Measurements from ENCODE around the gene TP53I3.

The TP53I3 gene

DNA sequence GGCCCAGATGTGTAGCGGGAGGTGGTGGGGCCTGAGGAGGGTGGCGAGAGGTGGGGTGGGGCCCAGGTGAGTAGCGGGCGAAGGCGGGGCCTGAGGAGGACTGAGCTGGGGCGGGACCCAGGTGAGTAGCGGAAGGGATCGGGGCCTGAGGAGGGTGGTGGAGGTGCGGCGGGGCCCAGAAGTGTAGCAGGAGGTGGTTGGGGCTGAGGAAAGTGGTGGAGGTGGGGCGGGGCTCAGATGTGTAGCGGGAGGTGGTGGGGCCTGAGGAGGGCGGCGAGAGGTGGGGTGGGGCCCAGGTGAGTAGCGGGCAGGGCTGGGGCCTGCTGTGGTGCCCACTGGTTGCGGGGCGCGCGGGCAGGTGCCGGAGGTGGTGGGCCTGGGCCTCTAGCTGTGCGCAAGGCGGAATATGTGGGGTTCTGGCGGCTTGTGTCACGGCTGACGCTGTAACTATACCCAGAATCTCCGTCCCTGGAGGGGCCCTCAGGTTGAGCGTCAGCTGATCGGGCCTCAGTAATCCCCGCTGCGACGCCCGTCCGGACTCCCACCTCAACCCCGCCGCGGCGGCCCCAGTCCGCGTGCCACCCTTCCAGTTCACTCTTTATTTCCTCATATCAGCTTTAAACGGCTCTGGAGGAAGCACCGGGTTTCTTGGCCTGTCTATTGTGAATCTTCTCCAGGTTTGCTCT, 7.6 kb downstream of the TP53I3 start:
- TF ChIP-seq, protein P1, sequence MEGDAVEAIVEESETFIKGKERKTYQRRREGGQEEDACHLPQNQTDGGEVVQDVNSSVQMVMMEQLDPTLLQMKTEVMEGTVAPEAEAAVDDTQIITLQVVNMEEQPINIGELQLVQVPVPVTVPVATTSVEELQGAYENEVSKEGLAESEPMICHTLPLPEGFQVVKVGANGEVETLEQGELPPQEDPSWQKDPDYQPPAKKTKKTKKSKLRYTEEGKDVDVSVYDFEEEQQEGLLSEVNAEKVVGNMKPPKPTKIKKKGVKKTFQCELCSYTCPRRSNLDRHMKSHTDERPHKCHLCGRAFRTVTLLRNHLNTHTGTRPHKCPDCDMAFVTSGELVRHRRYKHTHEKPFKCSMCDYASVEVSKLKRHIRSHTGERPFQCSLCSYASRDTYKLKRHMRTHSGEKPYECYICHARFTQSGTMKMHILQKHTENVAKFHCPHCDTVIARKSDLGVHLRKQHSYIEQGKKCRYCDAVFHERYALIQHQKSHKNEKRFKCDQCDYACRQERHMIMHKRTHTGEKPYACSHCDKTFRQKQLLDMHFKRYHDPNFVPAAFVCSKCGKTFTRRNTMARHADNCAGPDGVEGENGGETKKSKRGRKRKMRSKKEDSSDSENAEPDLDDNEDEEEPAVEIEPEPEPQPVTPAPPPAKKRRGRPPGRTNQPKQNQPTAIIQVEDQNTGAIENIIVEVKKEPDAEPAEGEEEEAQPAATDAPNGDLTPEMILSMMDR (conservative IDR thresholded peaks at IDR 0.05; ENCODE audit: low read depth), result no peak
- ChIA-PET POLR2A (ENCODE audit: low non-redundant PET) (interaction anchor here (0.5 to 1.0 kb wide), 3 partner anchors 29 to 150 kb away, joined by 3 to 6 read pairs (median 3); partner anchors contain the start of gene ATAD2B), CTCF (interaction anchor here (0.6 to 1.6 kb wide), 2 partner anchors 136 to 150 kb away, joined by 4 to 5 read pairs; partner anchors contain the start of genes ATAD2B and UBXN2A)
- DNase-seq (ENCODE audit: low spot score), result peak; percentile 9
- H3K27ac ChIP-seq, result peak overlapping the region; percentile 90

DNA sequence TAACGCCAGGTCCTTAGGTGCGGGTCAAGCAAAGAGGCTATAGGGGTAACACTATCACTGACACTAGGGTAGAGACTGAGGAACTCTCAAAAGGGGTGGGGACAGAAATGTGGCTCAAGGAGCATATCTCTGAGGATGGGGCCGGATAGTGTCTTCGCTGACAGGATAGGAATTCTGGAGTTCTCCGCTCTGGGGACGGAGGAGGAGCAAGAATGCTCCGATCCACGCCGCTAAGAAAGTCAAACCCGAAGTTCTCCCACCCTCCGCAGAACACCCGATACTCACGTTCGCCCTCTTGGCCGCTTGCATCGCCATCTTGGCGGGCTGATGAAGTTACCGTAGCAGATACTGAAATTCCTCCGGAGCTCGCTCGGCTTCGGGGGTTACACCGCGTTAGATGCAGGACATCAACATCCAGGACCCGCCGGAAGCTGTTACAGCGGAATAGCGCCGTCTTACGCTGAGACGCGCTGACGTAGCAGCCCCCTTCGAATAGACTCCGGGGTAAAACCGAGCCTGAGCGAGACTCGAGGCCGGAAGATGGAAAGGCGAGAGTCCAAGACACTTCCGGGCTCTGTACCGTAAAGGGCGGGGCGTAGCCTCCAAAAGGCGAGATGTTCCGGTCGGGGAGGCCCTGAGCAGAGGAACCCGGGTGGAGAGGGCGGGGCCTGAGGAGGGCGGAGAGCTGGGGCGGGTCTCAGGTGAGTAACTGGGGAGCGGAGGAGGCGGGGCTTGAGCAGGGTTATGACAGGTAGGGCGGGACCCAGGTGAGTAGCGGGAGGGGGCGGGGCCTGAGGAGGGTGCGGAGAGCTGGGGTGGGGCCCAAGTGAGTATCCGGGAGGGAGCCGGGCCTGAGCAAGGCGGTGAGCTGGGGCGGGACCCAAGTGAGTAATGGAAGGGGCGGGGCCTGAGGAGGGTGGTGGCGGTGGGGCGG, 8.5 kb downstream of the TP53I3 start, which contains the start of gene SF3B6:
Gene SF3B6 (minus strand): TSS at position 412 of the 934 bp plus-strand sequence. CDS start 97 bp downstream, at position 315.
- ChIA-PET CTCF (interaction anchor here (0.6 to 1.6 kb wide), 3 partner anchors 97 to 150 kb away, joined by 3 to 5 read pairs (median 4); partner anchors contain the start of gene ATAD2B), POLR2A (ENCODE audit: low non-redundant PET) (interaction anchor here (0.5 to 1.0 kb wide), 3 partner anchors 30 to 149 kb away, joined by 3 to 6 read pairs (median 3); partner anchors contain the start of gene ATAD2B)
- TF ChIP-seq, protein P1 (conservative IDR thresholded peaks at IDR 0.05; ENCODE audit: low read depth), result no peak
- peak within 1 kb of the TSS; percentile 90 for H3K27ac ChIP-seq
- DNase-seq (ENCODE audit: low spot score), result peak; percentile 97

DNA sequence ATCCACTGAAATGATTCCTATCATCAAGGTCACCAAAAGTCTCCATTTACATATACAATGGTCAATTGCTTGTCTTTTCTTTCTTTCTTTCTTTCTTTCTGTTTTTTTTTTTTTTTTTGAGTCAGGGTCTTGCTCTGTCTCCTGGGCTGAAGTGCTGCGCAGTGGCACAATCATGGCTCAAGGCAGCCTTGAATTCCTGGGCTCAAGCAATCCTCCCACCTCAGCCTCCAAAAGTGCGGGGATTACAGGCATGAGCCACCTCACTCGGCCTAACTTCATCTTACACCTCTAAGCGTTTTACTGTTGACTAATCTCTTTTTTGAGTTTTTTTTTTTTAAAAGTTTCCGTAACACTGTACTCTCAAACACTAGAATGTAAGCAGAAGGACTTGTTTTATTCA, 9.4 kb downstream of the TP53I3 start:
- no peak overlapping the region for H3K27ac ChIP-seq
- ChIA-PET CTCF (no interaction called here), POLR2A (ENCODE audit: low non-redundant PET) (no interaction called here)
- DNase-seq (ENCODE audit: low spot score), result no peak
- TF ChIP-seq, protein P1 (conservative IDR thresholded peaks at IDR 0.05; ENCODE audit: low read depth), result no peak

DNA sequence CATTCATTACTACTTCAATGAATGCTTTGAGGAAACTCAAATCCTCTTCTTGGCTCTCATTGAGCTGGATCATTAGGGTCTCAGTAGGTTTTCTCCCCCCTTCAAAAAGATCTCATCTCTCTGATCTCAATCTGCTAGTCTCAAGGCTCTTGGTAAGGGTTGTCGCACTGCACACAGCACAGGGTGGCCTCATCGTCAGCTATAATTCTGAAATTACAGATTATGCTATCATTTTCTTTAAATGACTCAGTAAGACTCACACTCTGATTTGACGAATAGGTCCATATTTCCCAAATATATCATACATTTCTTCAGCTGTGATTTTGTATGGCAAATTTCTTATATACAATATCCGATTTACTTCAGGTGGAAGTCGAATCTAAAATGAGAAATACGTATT, 10.8 kb downstream of the TP53I3 start:
- POLR2A ChIA-PET (ENCODE audit: low non-redundant PET), result no interaction called here
- CTCF ChIA-PET, result no interaction called here

DNA sequence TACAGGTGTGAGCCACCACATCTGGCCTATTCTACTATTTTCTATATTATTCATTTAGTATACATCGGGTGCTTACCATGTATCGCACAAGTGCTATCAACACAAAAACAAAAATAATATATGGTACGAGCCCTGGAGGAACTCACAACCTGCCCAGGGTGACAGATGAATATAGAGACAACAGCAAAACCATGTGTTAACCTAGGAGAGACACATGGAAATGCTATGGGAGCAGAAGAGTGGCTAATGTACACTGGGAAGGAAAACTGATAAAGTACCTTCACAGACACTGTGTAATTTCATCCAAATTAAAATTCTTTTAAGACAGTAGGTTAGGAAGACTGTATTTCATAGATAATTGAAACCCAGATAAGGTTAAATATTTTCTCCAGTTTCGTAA, 12.4 kb downstream of the TP53I3 start:
- no peak overlapping the region for H3K27ac ChIP-seq
- ChIA-PET CTCF (no interaction called here), POLR2A (ENCODE audit: low non-redundant PET) (no interaction called here)
- no peak for DNase-seq (ENCODE audit: low spot score)
- TF ChIP-seq, protein P1 (conservative IDR thresholded peaks at IDR 0.05; ENCODE audit: low read depth), result no peak

More for the DNA sequence above, 10.8 kb downstream of the TP53I3 start:
- TF ChIP-seq, protein P1 (conservative IDR thresholded peaks at IDR 0.05; ENCODE audit: low read depth), result no peak
- no peak overlapping the region for H3K27ac ChIP-seq
- DNase-seq (ENCODE audit: low spot score), result no peak

DNA sequence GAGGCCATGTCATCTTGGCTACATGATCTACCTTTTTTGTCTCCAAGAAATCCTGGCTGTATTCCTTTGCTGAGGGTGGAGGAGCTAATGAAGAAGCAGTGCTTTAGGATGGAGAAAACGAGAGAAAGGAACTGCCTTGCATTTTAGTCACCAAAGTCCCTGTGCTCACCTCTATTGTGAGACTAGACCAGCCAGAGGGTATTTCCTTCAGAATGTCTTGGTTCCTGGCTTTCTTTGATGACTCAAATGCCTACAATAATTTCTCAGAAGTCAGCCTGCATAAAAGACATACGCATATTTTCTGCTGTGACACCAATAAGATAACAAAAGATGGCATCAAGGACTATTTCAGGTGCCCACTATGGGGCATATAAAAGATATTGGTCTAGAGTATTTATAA, 19.3 kb downstream of the TP53I3 start:
- TF ChIP-seq, protein P1 (conservative IDR thresholded peaks at IDR 0.05; ENCODE audit: low read depth), result no peak
- ChIA-PET CTCF (interaction anchor here (0.6 kb wide), 1 partner anchor 274 kb away, joined by 5 read pairs; no protein-coding TSS in a partner anchor), POLR2A (ENCODE audit: low non-redundant PET) (no interaction called here)
- H3K27ac ChIP-seq, result no peak overlapping the region
- DNase-seq (ENCODE audit: low spot score), result no peak
